GM12891 (cell line): Measurements from ENCODE around the gene TAS1R1.

Source experiments
- PAX5 ChIP-seq: IDR thresholded peaks from 2 replicates; pipeline ENCODE4 v1.6.1; 2011; ENCODE audit warnings: low read length, moderate library complexity, mild to moderate bottlenecking; ENCODE audit not compliant: insufficient read depth, severe bottlenecking
- POLR2A ChIP-seq: IDR thresholded peaks from 2 replicates; pipeline ENCODE4 v1.6.1; 2011; ENCODE audit warnings: low read depth, low read length, control low read depth
- POLR2AphosphoS5 ChIP-seq: IDR thresholded peaks from 2 replicates; pipeline ENCODE4 v1.6.1; 2011; ENCODE audit warnings: low read depth, low read length, control low read depth
- SPI1 ChIP-seq: IDR thresholded peaks from 2 replicates; pipeline ENCODE4 v1.6.1; 2011; ENCODE audit warnings: low read depth, low read length, control low read depth
- TAF1 ChIP-seq: IDR thresholded peaks from 2 replicates; pipeline ENCODE4 v1.6.1; 2011; ENCODE audit warnings: low read depth, low read length, control low read depth

DNA sequence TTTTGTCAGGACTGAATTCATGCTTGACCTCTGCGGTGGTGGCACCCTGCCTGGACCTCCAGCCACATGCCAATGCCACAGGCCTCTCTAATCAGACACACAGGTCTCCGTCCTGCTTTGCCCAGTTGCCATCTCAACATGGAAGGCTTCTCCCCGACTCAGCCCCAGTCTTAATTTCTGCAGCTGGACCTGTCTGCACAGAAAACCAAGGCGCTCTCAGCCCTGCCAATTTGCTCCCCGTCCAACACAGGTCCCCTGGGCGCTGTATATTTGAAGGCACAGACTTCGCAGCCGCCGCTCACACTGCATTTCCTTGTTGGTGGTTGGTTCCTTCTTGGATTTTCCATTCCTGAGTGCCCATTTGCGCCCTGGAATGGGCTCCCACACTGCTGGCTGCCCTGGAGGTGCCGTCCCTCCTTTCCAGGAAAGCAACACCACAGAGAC, 35.6 kb upstream of the TAS1R1 start:
- TF ChIP-seq TAF1 (no peak), POLR2A (no peak), POLR2AphosphoS5 (no peak), PAX5 (no peak), SPI1 (no peak)
